SH-SY5Y (cell line): ENCODE measurements around the gene RPS6KC1.

Source experiments
- GATA2 ChIP-seq: IDR thresholded peaks from 2 replicates; pipeline ENCODE4 v1.6.1; 2011; ENCODE audit warnings: mild to moderate bottlenecking, low read depth, low read length
- GATA3 ChIP-seq: IDR thresholded peaks from 2 replicates; pipeline ENCODE4 v1.6.1; 2011; ENCODE audit warnings: low read depth, mild to moderate bottlenecking, low read length, moderate library complexity

DNA sequence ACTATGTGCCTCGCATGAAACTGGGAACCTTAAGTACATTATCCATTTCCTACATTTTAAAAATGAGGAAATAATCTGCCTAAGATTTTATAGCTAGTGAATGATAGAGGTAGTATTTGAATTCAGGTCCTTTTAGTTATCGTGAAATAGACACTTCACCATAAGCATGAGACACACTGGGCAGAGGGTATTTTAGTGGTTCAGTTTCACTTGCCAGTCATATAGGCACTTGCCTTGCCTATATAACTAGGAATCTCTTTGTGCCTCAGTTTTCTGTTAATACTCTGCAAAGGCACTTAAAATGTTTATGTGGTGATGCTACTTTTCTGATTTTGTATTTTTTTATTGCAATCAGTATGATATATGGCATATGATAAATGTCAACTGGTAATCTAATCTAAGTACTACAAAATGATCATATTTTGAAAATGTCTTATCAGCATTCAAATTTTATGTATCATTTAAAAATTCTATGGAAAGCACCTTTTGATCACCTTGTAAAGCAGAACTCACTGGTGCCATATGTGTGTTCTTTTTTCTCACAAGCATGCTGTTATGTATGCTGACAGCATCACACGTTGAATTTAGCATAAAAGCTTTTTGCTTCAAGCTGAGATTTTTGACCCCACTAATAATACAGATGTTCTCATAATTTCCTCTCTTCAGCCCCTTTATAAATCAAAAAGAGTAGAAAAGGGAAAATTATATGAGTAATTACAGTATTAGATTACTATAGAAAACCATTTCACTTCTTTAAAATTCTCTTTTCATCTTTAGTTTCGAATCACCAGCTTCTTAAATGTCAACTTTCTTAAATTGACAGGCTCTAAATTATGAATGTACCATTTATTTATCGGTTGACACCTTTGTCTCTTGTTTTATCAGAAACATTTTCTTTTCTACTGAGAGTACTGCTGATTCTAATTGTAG is 52.6 kb downstream of the RPS6KC1 start:
- no peak for TF ChIP-seq GATA2
- no peak for TF ChIP-seq GATA3
